BLaER1 treated with 17β-estradiol and CSF1 and Interleukin-3, amounts not matched to agents 10 nM and 100 nM (cell line): Measurements from ENCODE around the gene RAI14.
A peak's percentile ranks its signal among the peaks of the same experiment; 100 is the strongest.

ENCODE experiments used
- H3K27ac ChIP-seq, 11 experiments: shearing (Covaris generic); formaldehyde crosslinking; 2 replicates each; pipeline ENCODE4 v1.8.1; 2022
- H3K27me3 ChIP-seq, 11 experiments: shearing (Covaris generic); formaldehyde crosslinking; 2 replicates each; pipeline ENCODE4 v1.8.1; 2022
- H3K36me3 ChIP-seq, 11 experiments: shearing (Covaris generic); formaldehyde crosslinking; 2 replicates each; pipeline ENCODE4 v1.8.1; 2022
- H3K4me1 ChIP-seq, 10 experiments: shearing (Covaris generic); formaldehyde crosslinking; 2 replicates each; pipeline ENCODE4 v1.8.1; 2022
- H3K4me2 ChIP-seq, 11 experiments: shearing (Covaris generic); formaldehyde crosslinking; 2 replicates each; pipeline ENCODE4 v1.8.1; 2022
- H3K4me3 ChIP-seq, 10 experiments: shearing (Covaris generic); formaldehyde crosslinking; 2 replicates each; pipeline ENCODE4 v1.8.1; 2022
- H3K9ac ChIP-seq, 11 experiments: shearing (Covaris generic); formaldehyde crosslinking; 2 replicates each; pipeline ENCODE4 v1.8.1; 2022
- H3K9me3 ChIP-seq, 11 experiments: shearing (Covaris generic); formaldehyde crosslinking; replicated peaks in 1 of 11; 2 replicates each; pipeline ENCODE4 v1.8.1; 2022
- H4K20me1 ChIP-seq, 11 experiments: shearing (Covaris generic); formaldehyde crosslinking; 2 replicates each; pipeline ENCODE4 v1.8.1; 2022
- Cebpa-rat ChIP-seq, 11 experiments: shearing (Covaris generic); IDR thresholded peaks; 2 replicates each; pipeline ENCODE4 v1.8.1; 2022

RAI14 gene

DNA sequence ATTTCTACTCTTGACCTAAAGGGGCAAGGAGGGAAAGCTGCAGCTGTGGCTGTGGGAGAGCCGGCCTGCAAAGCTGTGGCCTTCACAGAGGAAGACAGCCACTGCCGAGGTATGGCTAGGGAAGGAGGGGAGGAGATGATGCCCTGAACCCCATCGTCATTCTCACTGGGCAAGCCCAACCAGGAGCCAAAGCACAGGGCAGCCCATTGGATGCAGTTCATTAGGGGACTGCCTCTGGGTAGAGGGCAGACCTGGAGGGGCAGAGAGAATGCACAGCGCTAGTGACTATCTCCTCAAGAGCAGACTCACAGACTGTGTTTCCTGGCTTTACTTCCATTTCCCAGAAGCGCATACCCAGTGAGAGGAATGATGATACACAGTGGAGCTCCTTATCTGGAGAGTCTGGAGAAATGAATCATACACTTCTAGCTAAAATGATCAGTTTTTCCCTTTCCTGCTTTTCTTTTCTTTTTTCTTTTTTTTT is 135.7 kb downstream of the RAI14 start:
- Histone ChIP-seq H3K27ac (no peak overlapping the region), H3K9me3 (peaks cover 6 to 13% (median 7%) of the 10 kb centered on the region in 11 experiments), H3K36me3 (peaks cover under 1 to 29% (median 20%) of the 10 kb centered on the region in 11 experiments; a peak in 21 of 22 replicates), H4K20me1 (no peaks in the 10 kb centered on the region), H3K4me2 (no peak overlapping the region), H3K27me3 (no peaks in the 10 kb centered on the region), H3K4me1 (no peaks in the 10 kb centered on the region), H3K9ac (no peak overlapping the region), H3K4me3 (no peak overlapping the region)
- no peak for TF ChIP-seq Cebpa-rat (IDR thresholded peaks at IDR 0.05)

DNA sequence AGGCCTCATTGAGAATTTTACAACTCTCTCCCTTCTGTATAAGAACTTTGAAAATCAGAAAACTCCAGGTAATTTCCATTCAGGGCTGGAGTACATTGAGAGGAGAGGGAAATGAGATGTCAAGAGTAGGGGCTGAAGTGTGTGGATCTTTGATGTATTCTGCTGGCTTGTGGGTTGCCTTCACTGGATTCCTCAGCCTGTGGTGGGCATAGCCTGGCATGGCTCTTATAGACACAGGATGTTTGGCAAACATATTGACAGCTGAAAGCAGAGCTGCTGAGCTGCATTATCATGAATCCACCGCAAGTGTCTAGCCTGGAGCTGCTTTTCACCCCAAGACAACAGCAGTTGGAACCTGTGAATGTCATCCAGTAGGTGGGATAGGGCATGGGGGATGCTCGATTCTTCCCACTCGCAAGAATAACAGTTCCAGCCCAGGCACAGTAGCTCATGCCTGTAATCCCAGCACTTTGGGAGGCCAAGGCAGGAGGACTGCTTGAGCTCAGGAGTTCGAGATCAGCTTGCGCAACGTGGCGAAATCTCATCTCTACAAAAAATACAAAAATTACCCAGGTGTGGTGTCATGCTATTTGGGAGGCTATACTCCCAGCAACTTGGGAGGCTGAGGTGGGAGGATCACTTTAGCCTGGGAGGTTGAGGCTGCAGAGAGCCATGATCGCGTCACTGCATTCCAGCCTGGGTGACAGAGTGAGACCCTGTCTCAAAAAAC is 146.9 kb downstream of the RAI14 start:
- Histone ChIP-seq H3K36me3 (peaks cover 22 to 91% (median 58%) of the 10 kb centered on the region in 11 experiments), H3K27me3 (no peaks in the 10 kb centered on the region), H3K4me2 (no peak overlapping the region), H3K4me1 (no peaks in the 10 kb centered on the region), H3K4me3 (no peak overlapping the region), H3K27ac (no peak overlapping the region), H4K20me1 (no peaks in the 10 kb centered on the region), H3K9me3 (no peaks in the 10 kb centered on the region), H3K9ac (no peak overlapping the region)
- TF ChIP-seq Cebpa-rat (IDR thresholded peaks at IDR 0.05), result 0 out of 22 replicates have a peak, but pooled peaks of 1 of the 11 experiments have one; percentile 14

DNA sequence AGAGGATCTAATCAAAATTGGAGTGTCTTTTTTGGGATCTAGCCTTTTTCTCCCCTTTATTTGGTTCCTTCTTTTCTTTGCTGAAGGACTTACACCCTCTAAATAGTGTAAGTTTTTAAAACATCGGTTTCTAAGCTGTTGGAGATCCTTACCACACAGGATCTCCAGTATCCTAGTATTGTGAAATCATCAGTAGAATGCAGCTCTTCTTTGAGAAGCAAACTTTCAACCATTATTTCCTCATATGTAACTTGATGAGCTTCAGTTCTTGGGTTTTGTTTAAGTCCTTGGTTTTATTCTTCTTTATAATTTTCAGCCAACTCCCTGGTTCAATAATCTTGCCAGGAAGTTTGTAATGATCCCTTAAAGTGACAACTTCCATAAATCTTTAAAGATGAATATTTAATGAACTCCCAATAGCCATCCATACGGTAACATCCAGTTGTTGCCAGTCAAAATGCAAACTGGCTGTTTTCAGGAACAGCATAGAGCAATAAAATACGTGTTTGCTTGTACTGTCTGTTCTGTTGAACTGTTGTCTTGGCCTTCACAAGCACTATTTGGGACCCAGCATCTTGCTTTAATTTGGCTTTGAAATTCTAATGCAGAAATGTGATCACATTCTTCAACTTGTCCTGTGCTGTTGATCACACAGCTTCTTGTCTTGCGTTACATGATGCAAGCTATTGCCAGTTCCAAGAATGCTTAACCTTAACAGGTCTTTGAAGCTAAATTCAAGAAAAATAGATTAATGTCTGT is 148.0 kb downstream of the RAI14 start:
- Histone ChIP-seq H3K9me3 (no peaks in the 10 kb centered on the region), H4K20me1 (no peaks in the 10 kb centered on the region), H3K36me3 (peaks cover 13 to 90% (median 51%) of the 10 kb centered on the region in 11 experiments), H3K27me3 (no peaks in the 10 kb centered on the region), H3K4me2 (no peak overlapping the region), H3K4me3 (no peak overlapping the region), H3K4me1 (no peaks in the 10 kb centered on the region), H3K27ac (no peak overlapping the region), H3K9ac (no peak overlapping the region)
- no peak for TF ChIP-seq Cebpa-rat (IDR thresholded peaks at IDR 0.05)

GRCh38 chr5:34804913-34805312 is 148.8 kb downstream of the RAI14 start:
- Histone ChIP-seq H3K27me3 (no peaks in the 10 kb centered on the region), H3K4me3 (no peak overlapping the region), H3K9me3 (no peaks in the 10 kb centered on the region), H3K27ac (no peak overlapping the region), H4K20me1 (no peaks in the 10 kb centered on the region), H3K4me2 (no peak overlapping the region), H3K36me3 (peaks cover 9 to 83% (median 46%) of the 10 kb centered on the region in 11 experiments; a peak in 20 of 22 replicates), H3K4me1 (no peaks in the 10 kb centered on the region), H3K9ac (no peak overlapping the region)
- TF ChIP-seq Cebpa-rat (IDR thresholded peaks at IDR 0.05), result no peak

DNA sequence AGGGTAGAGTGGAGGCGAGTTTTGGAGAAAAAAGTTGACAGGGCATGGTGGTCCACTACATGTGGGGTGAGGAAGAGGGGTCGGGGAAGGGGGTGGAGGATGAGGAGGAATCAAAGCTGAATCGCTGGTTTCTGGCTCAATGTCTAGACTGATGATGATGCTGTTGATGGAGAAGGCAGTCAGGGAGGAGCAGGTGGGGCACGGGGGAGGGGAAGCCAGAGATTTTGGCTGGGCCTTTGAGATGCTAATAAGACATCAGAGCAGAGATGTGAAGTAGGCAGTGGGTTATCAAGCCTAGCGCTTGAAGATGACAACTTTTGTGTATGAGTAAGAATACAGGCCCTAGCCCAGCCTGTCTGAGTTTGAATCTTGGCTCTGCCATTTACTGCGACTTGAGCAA is 150.4 kb downstream of the RAI14 start:
- Histone ChIP-seq H3K9ac (no peak overlapping the region), H3K27ac (no peak overlapping the region), H3K36me3 (peaks cover 0 to 78% (median 34%) of the 10 kb centered on the region in 11 experiments; a peak in 19 of 22 replicates), H3K9me3 (no peaks in the 10 kb centered on the region), H4K20me1 (no peaks in the 10 kb centered on the region), H3K4me3 (no peak overlapping the region), H3K27me3 (no peaks in the 10 kb centered on the region), H3K4me1 (no peaks in the 10 kb centered on the region), H3K4me2 (no peak overlapping the region)
- TF ChIP-seq Cebpa-rat (IDR thresholded peaks at IDR 0.05), result no peak

DNA sequence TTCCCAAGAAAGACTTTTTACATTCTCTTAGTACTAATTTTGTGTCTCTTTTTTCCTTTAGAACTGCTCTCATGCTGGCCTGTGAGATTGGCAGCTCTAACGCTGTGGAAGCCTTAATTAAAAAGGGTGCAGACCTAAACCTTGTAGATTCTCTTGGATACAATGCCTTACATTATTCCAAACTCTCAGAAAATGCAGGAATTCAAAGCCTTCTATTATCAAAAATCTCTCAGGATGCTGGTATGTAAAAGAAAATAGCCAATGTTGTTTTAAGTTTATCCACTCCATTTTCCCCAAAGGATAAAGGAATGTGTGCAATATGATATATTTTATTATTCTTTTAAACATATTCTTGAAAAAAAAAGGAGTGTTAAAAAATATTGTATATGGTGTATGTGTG is 155.6 kb downstream of the RAI14 start:
- H3K27ac ChIP-seq, result no peak overlapping the region

GRCh38 chr5:34813509-34813908 is 157.4 kb downstream of the RAI14 start:
- H4K20me1 ChIP-seq, result no peaks in the 10 kb centered on the region
- no peak overlapping the region for H3K9ac ChIP-seq
- H3K4me3 ChIP-seq, result no peak overlapping the region
- no peaks in the 10 kb centered on the region for H3K27me3 ChIP-seq
- H3K4me2 ChIP-seq, result no peak overlapping the region
- no peak overlapping the region for H3K27ac ChIP-seq
- H3K36me3 ChIP-seq, result peaks cover 8 to 79% (median 31%) of the 10 kb centered on the region in 11 experiments
- TF ChIP-seq Cebpa-rat (IDR thresholded peaks at IDR 0.05), result no peak
- H3K9me3 ChIP-seq, result no peaks in the 10 kb centered on the region
- no peaks in the 10 kb centered on the region for H3K4me1 ChIP-seq

More for the DNA sequence above, 155.6 kb downstream of the RAI14 start:
- Histone ChIP-seq H3K4me1 (no peaks in the 10 kb centered on the region), H3K36me3 (peaks cover 7 to 78% (median 35%) of the 10 kb centered on the region in 11 experiments), H3K4me2 (no peak overlapping the region), H3K4me3 (no peak overlapping the region), H4K20me1 (no peaks in the 10 kb centered on the region), H3K9me3 (no peaks in the 10 kb centered on the region), H3K9ac (no peak overlapping the region), H3K27me3 (no peaks in the 10 kb centered on the region)
- no peak for TF ChIP-seq Cebpa-rat (IDR thresholded peaks at IDR 0.05)

- Histone ChIP-seq H3K36me3 (peaks cover 19 to 88% (median 49%) of the 10 kb centered on the region in 11 experiments), H4K20me1 (no peaks in the 10 kb centered on the region), H3K27me3 (no peaks in the 10 kb centered on the region), H3K9ac (no peak overlapping the region), H3K4me1 (no peaks in the 10 kb centered on the region), H3K4me2 (no peak overlapping the region), H3K4me3 (no peak overlapping the region), H3K9me3 (no peaks in the 10 kb centered on the region), H3K27ac (no peak overlapping the region)
- TF ChIP-seq Cebpa-rat (IDR thresholded peaks at IDR 0.05), result no peak
These were observed 161.6 kb downstream of the RAI14 start for GRCh38 chr5:34817558-34818351.

DNA sequence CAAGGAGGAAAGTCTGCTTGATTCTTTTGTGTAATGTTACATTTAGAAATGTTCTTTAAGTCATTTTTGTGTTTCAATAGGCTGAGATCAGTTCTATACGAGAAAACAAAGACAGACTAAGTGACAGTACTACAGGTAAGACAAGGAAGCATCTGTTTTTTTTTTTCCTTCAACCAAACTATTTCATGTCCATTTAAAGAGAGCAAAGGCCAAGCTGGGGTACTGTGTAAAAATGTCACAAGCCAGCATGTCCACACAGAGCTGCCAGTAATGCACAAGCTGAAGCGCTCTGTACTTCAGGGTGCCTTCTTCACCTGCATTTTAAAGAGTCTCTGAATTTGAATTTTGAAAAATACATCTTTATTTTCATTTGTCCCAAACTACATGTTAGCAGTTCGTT is 162.6 kb downstream of the RAI14 start:
- no peaks in the 10 kb centered on the region for H3K4me1 ChIP-seq
- H3K27me3 ChIP-seq, result no peaks in the 10 kb centered on the region
- H3K36me3 ChIP-seq, result peaks cover 29 to 88% (median 53%) of the 10 kb centered on the region in 11 experiments
- TF ChIP-seq Cebpa-rat (IDR thresholded peaks at IDR 0.05), result no peak
- no peak overlapping the region for H3K9ac ChIP-seq
- H3K4me2 ChIP-seq, result no peak overlapping the region
- H4K20me1 ChIP-seq, result no peaks in the 10 kb centered on the region
- H3K27ac ChIP-seq, result no peak overlapping the region
- no peak overlapping the region for H3K4me3 ChIP-seq
- 0 out of 22 replicates have a peak, but pooled peaks cover 0 to 7% (median 0%) of the 10 kb centered on the region in 11 experiments for H3K9me3 ChIP-seq
